GM19240 (cell line): ENCODE results near the gene GRIA3.

Experiments
- DNase-seq: peaks from one replicate; pipeline ENCODE4 v3.0.0; 2011; ENCODE audit warnings: low spot score; ENCODE audit not compliant: insufficient read length

The GRIA3 gene

GRCh38 chrX:123193101-123193500 lies 9.0 kb downstream of the GRIA3 start:
- DNase-seq, result no peak

- DNase-seq, result no peak
Measured at GRCh38 chrX:123199338-123199737, 15.3 kb downstream of the GRIA3 start.

- DNase-seq, result no peak
Measured at GRCh38 chrX:123201720-123202119, 17.6 kb downstream of the GRIA3 start.

GRCh38 chrX:123202523-123202922 lies 18.4 kb downstream of the GRIA3 start:
- no peak for DNase-seq

- no peak for DNase-seq
Measured at GRCh38 chrX:123203772-123204171, 19.7 kb downstream of the GRIA3 start.

- DNase-seq, result no peak
Measured at GRCh38 chrX:123206176-123206575, 22.1 kb downstream of the GRIA3 start.

GRCh38 chrX:123210252-123210651 lies 26.2 kb downstream of the GRIA3 start:
- DNase-seq, result no peak

- DNase-seq, result no peak
Measured at GRCh38 chrX:123215397-123216089, 31.5 kb downstream of the GRIA3 start.

- no peak for DNase-seq
Measured at GRCh38 chrX:123217077-123217476, 33.0 kb downstream of the GRIA3 start.

GRCh38 chrX:123217728-123218127 lies 33.6 kb downstream of the GRIA3 start:
- no peak for DNase-seq

GRCh38 chrX:123219916-123220315 lies 35.8 kb downstream of the GRIA3 start:
- no peak for DNase-seq

GRCh38 chrX:123222920-123223319 lies 38.8 kb downstream of the GRIA3 start:
- no peak for DNase-seq

GRCh38 chrX:123223409-123223808 lies 39.3 kb downstream of the GRIA3 start:
- DNase-seq, result no peak

- DNase-seq, result no peak
Measured at GRCh38 chrX:123223859-123224258, 39.8 kb downstream of the GRIA3 start.

- DNase-seq, result no peak
Measured at GRCh38 chrX:123230798-123231197, 46.7 kb downstream of the GRIA3 start.

- no peak for DNase-seq
Measured at GRCh38 chrX:123236859-123237258, 52.8 kb downstream of the GRIA3 start.

- no peak for DNase-seq
Measured at GRCh38 chrX:123237271-123237670, 53.2 kb downstream of the GRIA3 start.

- DNase-seq, result no peak
Measured at GRCh38 chrX:123254457-123254856, 70.4 kb downstream of the GRIA3 start.

GRCh38 chrX:123256378-123256777 lies 72.3 kb downstream of the GRIA3 start:
- no peak for DNase-seq

GRCh38 chrX:123260920-123261418 lies 76.9 kb downstream of the GRIA3 start:
- no peak for DNase-seq

GRCh38 chrX:123263270-123263669 lies 79.2 kb downstream of the GRIA3 start:
- DNase-seq, result no peak

GRCh38 chrX:123263747-123264146 lies 79.7 kb downstream of the GRIA3 start:
- no peak for DNase-seq

GRCh38 chrX:123267220-123267619 lies 83.1 kb downstream of the GRIA3 start:
- no peak for DNase-seq

- DNase-seq, result no peak
Measured at GRCh38 chrX:123271902-123272301, 87.8 kb downstream of the GRIA3 start.
